ENCODE results near the gene VWA5B1. TPM values are rescaled to one million over a fixed set of nuclear protein-coding genes. Genes with fewer than 3 reads are reported as not detected.

VWA5B1 gene
- total RNA-seq, 1 donor = not detected

- H3K4me3 ChIP-seq (ENCODE audit: insufficient read depth, low read length) = no peak overlapping the region
- H3K36me3 ChIP-seq (ENCODE audit: insufficient read depth, low read length) = no peaks in the 10 kb centered on the region
- H3K9me3 ChIP-seq (ENCODE audit: low read depth, low read length) = no peaks in the 10 kb centered on the region
- TF ChIP-seq CTCF (IDR thresholded peaks at IDR 0.05; ENCODE audit: extremely low read depth, low read depth, low read length) = no peak
- H3K27me3 ChIP-seq (ENCODE audit: insufficient read depth, low read length) = peaks cover 17% of the 10 kb centered on the region
- no peaks in the 10 kb centered on the region for H4K20me1 ChIP-seq (ENCODE audit: insufficient read depth, low read length)
- peak; percentile 51 for DNase-seq (ENCODE audit: insufficient read length, low spot score, missing footprints)
- H3K27ac ChIP-seq (ENCODE audit: low read depth, low read length) = no peak overlapping the region
- H2AFZ ChIP-seq (ENCODE audit: low read length) = no peak overlapping the region
- H3K79me2 ChIP-seq (ENCODE audit: insufficient read depth, low read length) = no peaks in the 10 kb centered on the region
- H3K4me2 ChIP-seq (ENCODE audit: insufficient read depth, low read length) = no peak overlapping the region
- H3K4me1 ChIP-seq (ENCODE audit: insufficient read depth, low read length) = no peaks in the 10 kb centered on the region
Measured at GRCh38 chr1:20349561-20349960, 58.9 kb downstream of the VWA5B1 start.

DNA sequence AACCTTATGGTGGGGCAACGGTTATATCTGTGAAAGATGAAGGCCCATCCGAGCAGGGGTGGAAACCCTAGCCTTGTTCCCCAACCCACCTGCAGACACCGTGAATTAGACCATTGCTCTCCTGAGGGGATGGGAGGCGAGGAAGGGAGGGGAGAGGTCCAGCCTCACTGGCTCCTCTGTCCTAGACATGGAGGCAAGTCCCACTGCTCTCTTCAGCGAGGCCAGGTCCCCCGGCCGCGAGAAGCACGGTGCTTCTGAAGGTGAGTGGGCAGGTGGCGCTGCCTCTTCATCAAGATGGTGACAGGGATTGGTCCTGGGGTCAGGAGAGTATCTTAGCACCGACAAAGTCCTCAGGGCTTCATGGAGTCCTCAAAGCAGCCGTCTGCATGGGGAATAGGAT lies 59.3 kb downstream of the VWA5B1 start:
- no peaks in the 10 kb centered on the region for H3K9me3 ChIP-seq (ENCODE audit: low read depth, low read length)
- H3K27me3 ChIP-seq (ENCODE audit: insufficient read depth, low read length) = peaks cover 17% of the 10 kb centered on the region
- no peaks in the 10 kb centered on the region for H3K79me2 ChIP-seq (ENCODE audit: insufficient read depth, low read length)
- H3K4me2 ChIP-seq (ENCODE audit: insufficient read depth, low read length) = no peak overlapping the region
- no peak overlapping the region for H3K4me3 ChIP-seq (ENCODE audit: insufficient read depth, low read length)
- H3K27ac ChIP-seq (ENCODE audit: low read depth, low read length) = no peak overlapping the region
- H2AFZ ChIP-seq (ENCODE audit: low read length) = no peak overlapping the region
- no peak for TF ChIP-seq CTCF (IDR thresholded peaks at IDR 0.05; ENCODE audit: extremely low read depth, low read depth, low read length)
- no peaks in the 10 kb centered on the region for H4K20me1 ChIP-seq (ENCODE audit: insufficient read depth, low read length)
- H3K36me3 ChIP-seq (ENCODE audit: insufficient read depth, low read length) = no peaks in the 10 kb centered on the region
- peak; percentile 10 for DNase-seq (ENCODE audit: insufficient read length, low spot score, missing footprints)
- H3K4me1 ChIP-seq (ENCODE audit: insufficient read depth, low read length) = no peaks in the 10 kb centered on the region

- no peak for TF ChIP-seq CTCF (IDR thresholded peaks at IDR 0.05; ENCODE audit: extremely low read depth, low read depth, low read length)
- H3K79me2 ChIP-seq (ENCODE audit: insufficient read depth, low read length) = no peaks in the 10 kb centered on the region
- H3K27me3 ChIP-seq (ENCODE audit: insufficient read depth, low read length) = peaks cover 17% of the 10 kb centered on the region
- H3K4me2 ChIP-seq (ENCODE audit: insufficient read depth, low read length) = no peak overlapping the region
- H4K20me1 ChIP-seq (ENCODE audit: insufficient read depth, low read length) = no peaks in the 10 kb centered on the region
- no peaks in the 10 kb centered on the region for H3K4me1 ChIP-seq (ENCODE audit: insufficient read depth, low read length)
- no peak overlapping the region for H3K27ac ChIP-seq (ENCODE audit: low read depth, low read length)
- H2AFZ ChIP-seq (ENCODE audit: low read length) = no peak overlapping the region
- H3K9me3 ChIP-seq (ENCODE audit: low read depth, low read length) = no peaks in the 10 kb centered on the region
- DNase-seq (ENCODE audit: insufficient read length, low spot score, missing footprints) = peak; percentile 26
- no peaks in the 10 kb centered on the region for H3K36me3 ChIP-seq (ENCODE audit: insufficient read depth, low read length)
- H3K4me3 ChIP-seq (ENCODE audit: insufficient read depth, low read length) = no peak overlapping the region
Measured at GRCh38 chr1:20350421-20350820, 59.7 kb downstream of the VWA5B1 start.

DNA sequence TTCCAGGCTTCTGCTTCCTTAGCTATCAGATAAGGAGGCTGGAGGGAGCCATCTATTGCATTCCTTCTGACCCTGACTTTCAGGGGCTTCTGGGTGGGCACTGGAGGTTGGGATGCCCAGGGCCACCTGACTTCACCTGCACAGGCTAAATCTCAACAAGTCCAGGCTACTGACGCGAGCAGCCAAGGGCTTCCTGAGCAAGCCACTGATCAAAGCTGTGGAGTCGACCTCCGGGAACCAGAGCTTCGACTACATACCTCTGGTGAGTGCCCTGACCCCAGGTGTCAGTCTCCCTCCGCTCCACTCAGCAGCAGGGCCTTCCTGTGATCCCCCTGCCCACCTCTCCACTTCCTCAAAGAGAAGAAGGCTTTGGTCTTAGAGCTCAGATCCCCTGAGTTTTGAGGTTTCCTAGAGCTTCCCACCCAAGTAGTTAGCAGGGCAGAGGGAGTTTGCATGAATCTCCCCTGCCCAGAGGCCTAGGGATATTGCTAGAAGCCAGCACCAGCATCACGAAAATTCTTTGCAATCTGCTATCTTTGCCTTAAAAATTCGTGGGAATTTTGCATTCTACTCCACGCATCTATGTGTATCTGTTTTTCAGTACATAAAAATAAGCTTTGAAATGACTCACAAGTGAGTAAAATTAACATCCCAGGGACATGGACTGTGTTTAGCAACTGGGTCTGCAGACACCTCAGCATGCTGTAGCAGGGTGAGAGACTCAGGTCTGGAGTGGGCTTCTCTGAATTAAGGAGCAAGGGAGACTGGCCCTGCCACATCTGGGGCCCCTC lies 61.4 kb downstream of the VWA5B1 start:
- no peaks in the 10 kb centered on the region for H3K36me3 ChIP-seq (ENCODE audit: insufficient read depth, low read length)
- peak; percentile 89 for DNase-seq (ENCODE audit: insufficient read length, low spot score, missing footprints)
- H3K4me3 ChIP-seq (ENCODE audit: insufficient read depth, low read length) = no peak overlapping the region
- no peak overlapping the region for H3K4me2 ChIP-seq (ENCODE audit: insufficient read depth, low read length)
- no peaks in the 10 kb centered on the region for H3K79me2 ChIP-seq (ENCODE audit: insufficient read depth, low read length)
- H3K4me1 ChIP-seq (ENCODE audit: insufficient read depth, low read length) = no peaks in the 10 kb centered on the region
- H3K27ac ChIP-seq (ENCODE audit: low read depth, low read length) = no peak overlapping the region
- H3K9me3 ChIP-seq (ENCODE audit: low read depth, low read length) = no peaks in the 10 kb centered on the region
- H4K20me1 ChIP-seq (ENCODE audit: insufficient read depth, low read length) = no peaks in the 10 kb centered on the region
- peaks cover 25% of the 10 kb centered on the region for H3K27me3 ChIP-seq (ENCODE audit: insufficient read depth, low read length)
- no peak overlapping the region for H2AFZ ChIP-seq (ENCODE audit: low read length)
- no peak for TF ChIP-seq CTCF (IDR thresholded peaks at IDR 0.05; ENCODE audit: extremely low read depth, low read depth, low read length)

Data from osteoblast (primary cell).